Liver (tissue), 9 donors: ENCODE results near the gene SETBP1. TPM values are rescaled to one million over a fixed set of nuclear protein-coding genes. Genes with fewer than 3 reads are reported as not detected.

Experiments used
- DNase-seq: peaks from one replicate; pipeline ENCODE4 v3.0.0-alpha.2; 2017; ENCODE audit warnings: low spot score
- H3K27ac ChIP-seq, 2 donors: one replicate each; pipeline ENCODE4 v1.7.0; 2013; ENCODE audit warnings: inconsistent platforms in 2 of 2, low read length in 2 of 2, control low read depth in 1 of 2, low read depth in 1 of 2, mild to moderate bottlenecking in 1 of 2
- H3K27me3 ChIP-seq, 4 donors: one replicate each; pipeline versions ENCODE4 v1.6.1 to v1.7.0; 2013; ENCODE audit warnings: low read length in 3 of 4, inconsistent platforms in 1 of 4, mild to moderate bottlenecking in 1 of 4, moderate library complexity in 1 of 4; ENCODE audit not compliant: control insufficient read depth in 4 of 4, insufficient read depth in 4 of 4
- H3K36me3 ChIP-seq, 4 donors: one replicate each; pipeline versions ENCODE4 v1.6.1 to v1.7.0; 2013; ENCODE audit warnings: low read length in 3 of 4, mild to moderate bottlenecking in 3 of 4, low read depth in 1 of 4, moderate library complexity in 1 of 4; ENCODE audit not compliant: control insufficient read depth in 4 of 4, insufficient read depth in 3 of 4
- H3K4me1 ChIP-seq, 4 donors: one replicate each; pipeline versions ENCODE4 v1.6.1 to v1.7.0; 2013; ENCODE audit warnings: low read length in 3 of 4, mild to moderate bottlenecking in 3 of 4, moderate library complexity in 1 of 4; ENCODE audit not compliant: control insufficient read depth in 4 of 4, insufficient read depth in 4 of 4
- H3K4me3 ChIP-seq, 3 donors: one replicate each; pipeline versions ENCODE4 v1.6.1 to v1.7.0; 2013; ENCODE audit warnings: low read length in 3 of 3, control low read depth in 1 of 3, low read depth in 1 of 3, mild to moderate bottlenecking in 1 of 3
- H3K9ac ChIP-seq, 2 donors: one replicate each; pipeline ENCODE4 v1.7.0; 2013; ENCODE audit warnings: low read length in 2 of 2, mild to moderate bottlenecking in 2 of 2, moderate library complexity in 2 of 2, control low read depth in 1 of 2, low read depth in 1 of 2
- H3K9me3 ChIP-seq, 4 donors: one replicate each; pipeline versions ENCODE4 v1.6.1 to v1.7.0; 2013; ENCODE audit warnings: low read length in 3 of 4; ENCODE audit not compliant: control insufficient read depth in 4 of 4
- EGR1 ChIP-seq, 2 donors: IDR thresholded peaks; 2 replicates each; pipeline ENCODE4 v1.6.1; 2016 to 2018; ENCODE audit warnings: antibody characterized with exemption in 2 of 2, low read depth in 2 of 2
- FOXA2 ChIP-seq: IDR thresholded peaks from 2 replicates; pipeline ENCODE4 v1.6.1; 2016; ENCODE audit warnings: antibody characterized with exemption
- GABPA ChIP-seq, 2 donors: IDR thresholded peaks in 1 of 2; conservative IDR thresholded peaks in 1 of 2; 2 replicates each; pipeline ENCODE4 v1.6.1; 2016; ENCODE audit warnings: antibody characterized with exemption in 2 of 2, mild to moderate bottlenecking in 1 of 2, moderate library complexity in 1 of 2
- HNF4A ChIP-seq, 2 donors: conservative IDR thresholded peaks; 2 replicates each; pipeline ENCODE4 v1.6.1; 2016; ENCODE audit warnings: antibody characterized with exemption in 2 of 2, mild to moderate bottlenecking in 2 of 2
- HNF4G ChIP-seq: IDR thresholded peaks from 2 replicates; pipeline ENCODE4 v1.6.1; 2016; ENCODE audit warnings: antibody characterized with exemption
- JUND ChIP-seq, 2 donors: IDR thresholded peaks; 2 replicates each; pipeline ENCODE4 v1.6.1; 2016; ENCODE audit warnings: antibody characterized with exemption in 2 of 2
- NR2F2 ChIP-seq: IDR thresholded peaks from 2 replicates; pipeline ENCODE4 v1.6.1; 2016; ENCODE audit warnings: antibody characterized with exemption
- RAD21 ChIP-seq, 2 donors: IDR thresholded peaks; 2 replicates each; pipeline ENCODE4 v1.6.1; 2016; ENCODE audit warnings: antibody characterized with exemption in 2 of 2, mild to moderate bottlenecking in 2 of 2
- RXRA ChIP-seq, 2 donors: IDR thresholded peaks; 2 replicates each; pipeline ENCODE4 v1.6.1; 2017 to 2018; ENCODE audit warnings: antibody characterized with exemption in 2 of 2, mild to moderate bottlenecking in 1 of 2
- SP1 ChIP-seq: IDR thresholded peaks from 2 replicates; pipeline ENCODE4 v1.6.1; 2018; ENCODE audit warnings: antibody characterized with exemption, mild to moderate bottlenecking
- TAF1 ChIP-seq: conservative IDR thresholded peaks from 2 replicates; pipeline ENCODE4 v1.6.1; 2016; ENCODE audit warnings: antibody characterized with exemption, mild to moderate bottlenecking
- YY1 ChIP-seq: IDR thresholded peaks from 2 replicates; pipeline ENCODE4 v1.6.1; 2016; ENCODE audit warnings: antibody characterized with exemption, mild to moderate bottlenecking
- WGBS: extraction: QIAGEN DNeasy Blood & Tissue Kit; methylation state at CpG from one replicate; pipeline ENCODE4 v1.1.7; 2013; 5-methylcytosine and 5-hydroxymethylcytosine counted together
- polyA plus RNA-seq, 2 donors: library from polyadenylated mRNA; stranded (reverse) in 1 of 2; unstranded in 1 of 2; fragments of 200-250 nt in 1 of 2; fragments of >200 nt in 1 of 2; fragmentation: Nextera tagmentation in 1 of 2; extraction: Ambion mirVana in 1 of 2; gene quantifications; one replicate each; pipeline versions ENCODE4 v1.2.1 to v1.2.3, GENCODE V29; 2013 to 2015
- total RNA-seq, 2 donors: library from RNA; depleted of rRNA; stranded (reverse); fragments of >200 nt; gene quantifications; one replicate each; pipeline ENCODE4 v1.2.3, GENCODE V29; 2014
- TF ChIP-seq, protein P1 (sequence below): IDR thresholded peaks from 2 replicates; pipeline ENCODE4 v1.6.1; 2016; ENCODE audit warnings: antibody characterized with exemption, mild to moderate bottlenecking
- TF ChIP-seq, protein P2 (sequence below): fragments of 150-350 bp; IDR thresholded peaks from 2 replicates; pipeline ENCODE4 v1.5.1; 2017; ENCODE audit warnings: improper control_type of control experiment, low read depth, low read length; ENCODE audit not compliant: missing input control
- TF ChIP-seq, protein P3 (sequence below): IDR thresholded peaks from 2 replicates; pipeline ENCODE4 v1.6.1; 2016; ENCODE audit warnings: antibody characterized with exemption
- TF ChIP-seq, protein P4 (sequence below): IDR thresholded peaks from 2 replicates; pipeline ENCODE4 v1.6.1; 2016; ENCODE audit warnings: antibody characterized with exemption
- donor health status: healthy.
- donor health status: healthy.
- donor health status: healthy.
- donor health status: healthy.
- donor health status: healthy.

The SETBP1 gene
- total and polyA plus RNA-seq, 4 donors, result 2.5 to 15.8 (median 4.7) TPM

DNA sequence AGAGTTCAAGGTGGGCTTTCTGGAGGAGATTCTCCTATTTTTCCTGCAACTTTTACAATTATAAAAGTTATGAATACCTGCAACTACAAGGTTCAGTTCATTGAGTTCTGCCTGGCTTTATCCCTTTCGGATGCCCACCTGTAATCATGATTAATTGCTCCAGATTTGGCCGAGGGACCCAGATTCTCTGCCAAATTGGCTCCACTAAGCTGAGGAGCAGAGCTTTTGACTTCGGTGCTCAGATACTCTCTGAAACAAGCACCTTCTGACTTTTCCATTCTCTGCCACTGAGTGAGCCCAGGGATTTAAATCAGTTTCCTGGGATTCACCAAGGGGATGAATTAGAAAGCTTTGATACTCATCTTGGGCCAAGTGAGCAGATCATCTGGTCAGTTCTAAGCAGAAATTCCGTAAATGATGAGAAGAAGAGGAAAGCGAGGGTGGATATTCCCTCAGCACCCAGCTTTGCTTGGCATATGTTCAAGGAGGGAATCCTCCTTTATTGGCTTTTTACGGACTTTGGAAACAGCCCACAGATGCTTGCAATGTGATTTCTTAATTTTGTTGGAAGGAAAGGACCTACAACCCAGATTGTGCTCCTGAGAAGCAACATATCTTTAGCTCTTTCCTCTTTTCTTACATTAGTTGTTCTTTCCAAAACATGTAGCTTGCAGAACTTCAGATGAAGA, 179.2 kb downstream of the SETBP1 start:
- H3K9me3 ChIP-seq, result no peaks in the 10 kb centered on the region
- WGBS, result 51% methylated on average over 6 of the region's 6 CpGs
- no peaks in the 10 kb centered on the region for H3K36me3 ChIP-seq
- H3K4me1 ChIP-seq, result peaks cover 0 to 8% (median 6%) of the 10 kb centered on the region in 4 donors
- TF ChIP-seq HNF4A (conservative IDR thresholded peaks at IDR 0.05), result peak in 1 of 2 donors; percentile 59
- TF ChIP-seq, protein P1, sequence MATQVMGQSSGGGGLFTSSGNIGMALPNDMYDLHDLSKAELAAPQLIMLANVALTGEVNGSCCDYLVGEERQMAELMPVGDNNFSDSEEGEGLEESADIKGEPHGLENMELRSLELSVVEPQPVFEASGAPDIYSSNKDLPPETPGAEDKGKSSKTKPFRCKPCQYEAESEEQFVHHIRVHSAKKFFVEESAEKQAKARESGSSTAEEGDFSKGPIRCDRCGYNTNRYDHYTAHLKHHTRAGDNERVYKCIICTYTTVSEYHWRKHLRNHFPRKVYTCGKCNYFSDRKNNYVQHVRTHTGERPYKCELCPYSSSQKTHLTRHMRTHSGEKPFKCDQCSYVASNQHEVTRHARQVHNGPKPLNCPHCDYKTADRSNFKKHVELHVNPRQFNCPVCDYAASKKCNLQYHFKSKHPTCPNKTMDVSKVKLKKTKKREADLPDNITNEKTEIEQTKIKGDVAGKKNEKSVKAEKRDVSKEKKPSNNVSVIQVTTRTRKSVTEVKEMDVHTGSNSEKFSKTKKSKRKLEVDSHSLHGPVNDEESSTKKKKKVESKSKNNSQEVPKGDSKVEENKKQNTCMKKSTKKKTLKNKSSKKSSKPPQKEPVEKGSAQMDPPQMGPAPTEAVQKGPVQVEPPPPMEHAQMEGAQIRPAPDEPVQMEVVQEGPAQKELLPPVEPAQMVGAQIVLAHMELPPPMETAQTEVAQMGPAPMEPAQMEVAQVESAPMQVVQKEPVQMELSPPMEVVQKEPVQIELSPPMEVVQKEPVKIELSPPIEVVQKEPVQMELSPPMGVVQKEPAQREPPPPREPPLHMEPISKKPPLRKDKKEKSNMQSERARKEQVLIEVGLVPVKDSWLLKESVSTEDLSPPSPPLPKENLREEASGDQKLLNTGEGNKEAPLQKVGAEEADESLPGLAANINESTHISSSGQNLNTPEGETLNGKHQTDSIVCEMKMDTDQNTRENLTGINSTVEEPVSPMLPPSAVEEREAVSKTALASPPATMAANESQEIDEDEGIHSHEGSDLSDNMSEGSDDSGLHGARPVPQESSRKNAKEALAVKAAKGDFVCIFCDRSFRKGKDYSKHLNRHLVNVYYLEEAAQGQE, result no peak
- H3K9ac ChIP-seq, result no peak overlapping the region
- DNase-seq, result no peak
- H3K27me3 ChIP-seq, result no peaks in the 10 kb centered on the region
- H3K27ac ChIP-seq, result no peak overlapping the region
- no peak overlapping the region for H3K4me3 ChIP-seq

DNA sequence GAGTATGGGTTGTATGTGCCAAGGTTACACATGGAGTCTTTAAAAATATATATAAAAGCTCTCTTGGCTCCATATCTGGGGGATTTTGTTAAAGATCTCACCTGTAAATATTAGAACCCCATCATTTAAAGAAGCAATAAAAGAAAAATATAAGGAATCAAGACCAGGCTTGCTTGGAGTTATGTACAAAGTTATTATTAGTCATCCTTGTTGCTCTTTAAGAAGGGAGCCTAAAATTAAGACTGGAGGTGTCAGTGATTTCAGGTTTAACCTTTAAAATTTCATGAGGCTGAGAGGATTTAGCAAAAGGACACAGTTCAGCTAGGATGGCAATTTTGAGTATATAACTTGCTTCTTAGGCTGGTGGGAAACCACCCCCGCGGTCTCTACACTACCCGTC, 181.4 kb downstream of the SETBP1 start:
- DNase-seq, result no peak
- Histone ChIP-seq H3K27ac (no peak overlapping the region), H3K9me3 (no peaks in the 10 kb centered on the region), H3K9ac (no peak overlapping the region), H3K27me3 (no peaks in the 10 kb centered on the region), H3K4me1 (peaks cover 0 to 6% (median 5%) of the 10 kb centered on the region in 4 donors), H3K36me3 (no peaks in the 10 kb centered on the region), H3K4me3 (no peak overlapping the region)
- WGBS, result 95% methylated on average over 3 of the region's 3 CpGs
- TF ChIP-seq RXRA (IDR thresholded peaks at IDR 0.05) (no peak), EGR1 (IDR thresholded peaks at IDR 0.05; ENCODE audit: low read depth in 2 of 2) (no peak), RAD21 (IDR thresholded peaks at IDR 0.05) (no peak), JUND (IDR thresholded peaks at IDR 0.05) (no peak), HNF4G (no peak), YY1 (no peak), TAF1 (no peak), FOXA2 (no peak), NR2F2 (no peak)
- TF ChIP-seq, protein P2, sequence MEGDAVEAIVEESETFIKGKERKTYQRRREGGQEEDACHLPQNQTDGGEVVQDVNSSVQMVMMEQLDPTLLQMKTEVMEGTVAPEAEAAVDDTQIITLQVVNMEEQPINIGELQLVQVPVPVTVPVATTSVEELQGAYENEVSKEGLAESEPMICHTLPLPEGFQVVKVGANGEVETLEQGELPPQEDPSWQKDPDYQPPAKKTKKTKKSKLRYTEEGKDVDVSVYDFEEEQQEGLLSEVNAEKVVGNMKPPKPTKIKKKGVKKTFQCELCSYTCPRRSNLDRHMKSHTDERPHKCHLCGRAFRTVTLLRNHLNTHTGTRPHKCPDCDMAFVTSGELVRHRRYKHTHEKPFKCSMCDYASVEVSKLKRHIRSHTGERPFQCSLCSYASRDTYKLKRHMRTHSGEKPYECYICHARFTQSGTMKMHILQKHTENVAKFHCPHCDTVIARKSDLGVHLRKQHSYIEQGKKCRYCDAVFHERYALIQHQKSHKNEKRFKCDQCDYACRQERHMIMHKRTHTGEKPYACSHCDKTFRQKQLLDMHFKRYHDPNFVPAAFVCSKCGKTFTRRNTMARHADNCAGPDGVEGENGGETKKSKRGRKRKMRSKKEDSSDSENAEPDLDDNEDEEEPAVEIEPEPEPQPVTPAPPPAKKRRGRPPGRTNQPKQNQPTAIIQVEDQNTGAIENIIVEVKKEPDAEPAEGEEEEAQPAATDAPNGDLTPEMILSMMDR, result no peak
- TF ChIP-seq, protein P3, sequence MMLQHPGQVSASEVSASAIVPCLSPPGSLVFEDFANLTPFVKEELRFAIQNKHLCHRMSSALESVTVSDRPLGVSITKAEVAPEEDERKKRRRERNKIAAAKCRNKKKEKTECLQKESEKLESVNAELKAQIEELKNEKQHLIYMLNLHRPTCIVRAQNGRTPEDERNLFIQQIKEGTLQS, result no peak

DNA sequence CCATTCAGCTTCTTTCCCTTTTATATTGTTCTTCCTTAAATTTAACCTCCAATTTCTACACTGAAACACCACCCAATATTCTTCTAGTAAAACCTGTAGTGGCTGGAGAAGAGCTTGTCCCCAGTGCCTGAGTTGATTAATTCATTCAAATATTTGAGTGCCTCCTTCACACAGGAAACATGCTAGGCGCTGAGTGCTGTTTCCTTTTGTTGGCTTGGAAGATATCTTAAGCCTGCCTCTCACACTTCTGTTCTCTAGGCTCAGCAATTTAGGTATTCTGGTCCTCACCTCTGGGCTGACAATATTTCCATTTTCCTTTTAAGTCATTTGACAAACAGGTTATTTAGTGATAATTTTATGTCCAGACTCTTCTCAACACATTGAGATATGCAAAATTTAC, 185.4 kb downstream of the SETBP1 start:
- Histone ChIP-seq H3K4me3 (no peak overlapping the region), H3K9me3 (no peaks in the 10 kb centered on the region), H3K27me3 (no peaks in the 10 kb centered on the region), H3K9ac (no peak overlapping the region), H3K4me1 (no peaks in the 10 kb centered on the region), H3K27ac (no peak overlapping the region), H3K36me3 (peaks cover 0 to 3% (median 0%) of the 10 kb centered on the region in 4 donors)
- TF ChIP-seq SP1, result no peak
- TF ChIP-seq YY1, result no peak
- TF ChIP-seq RXRA (IDR thresholded peaks at IDR 0.05), result no peak
- TF ChIP-seq GABPA (IDR thresholded peaks at IDR 0.05 in 1 of 2, conservative IDR thresholded peaks at IDR 0.05 in 1 of 2), result no peak
- TF ChIP-seq NR2F2, result no peak
- TF ChIP-seq, protein P4, sequence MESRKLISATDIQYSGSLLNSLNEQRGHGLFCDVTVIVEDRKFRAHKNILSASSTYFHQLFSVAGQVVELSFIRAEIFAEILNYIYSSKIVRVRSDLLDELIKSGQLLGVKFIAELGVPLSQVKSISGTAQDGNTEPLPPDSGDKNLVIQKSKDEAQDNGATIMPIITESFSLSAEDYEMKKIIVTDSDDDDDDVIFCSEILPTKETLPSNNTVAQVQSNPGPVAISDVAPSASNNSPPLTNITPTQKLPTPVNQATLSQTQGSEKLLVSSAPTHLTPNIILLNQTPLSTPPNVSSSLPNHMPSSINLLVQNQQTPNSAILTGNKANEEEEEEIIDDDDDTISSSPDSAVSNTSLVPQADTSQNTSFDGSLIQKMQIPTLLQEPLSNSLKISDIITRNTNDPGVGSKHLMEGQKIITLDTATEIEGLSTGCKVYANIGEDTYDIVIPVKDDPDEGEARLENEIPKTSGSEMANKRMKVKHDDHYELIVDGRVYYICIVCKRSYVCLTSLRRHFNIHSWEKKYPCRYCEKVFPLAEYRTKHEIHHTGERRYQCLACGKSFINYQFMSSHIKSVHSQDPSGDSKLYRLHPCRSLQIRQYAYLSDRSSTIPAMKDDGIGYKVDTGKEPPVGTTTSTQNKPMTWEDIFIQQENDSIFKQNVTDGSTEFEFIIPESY, result no peak
- no peak for TF ChIP-seq JUND (IDR thresholded peaks at IDR 0.05)
- TF ChIP-seq HNF4A (conservative IDR thresholded peaks at IDR 0.05), result no peak
- TF ChIP-seq FOXA2, result no peak
- TF ChIP-seq, protein P2, result no peak
- DNase-seq, result no peak
- WGBS, result 86% methylated on average over 1 of the region's 1 CpG
